ENCODE measurements around the gene SECTM1.

SECTM1 gene

GRCh38 chr17:82280537-82280936 is 53.0 kb downstream of the SECTM1 start:
- TF ChIP-seq CTCF (IDR thresholded peaks at IDR 0.05) = no peak
- no peak for DNase-seq (ENCODE audit: low spot score)
- no peak overlapping the region for H3K4me3 ChIP-seq
- H3K27ac ChIP-seq = no peak overlapping the region

GRCh38 chr17:82278786-82279391 is 54.7 kb downstream of the SECTM1 start:
- TF ChIP-seq CTCF (IDR thresholded peaks at IDR 0.05) = no peak
- Histone ChIP-seq H3K27ac (no peak overlapping the region), H3K4me3 (no peak overlapping the region)
- DNase-seq (ENCODE audit: low spot score) = no peak

- Histone ChIP-seq H3K27ac (no peak overlapping the region), H3K4me3 (no peak overlapping the region)
- no peak for DNase-seq (ENCODE audit: low spot score)
- no peak for TF ChIP-seq CTCF (IDR thresholded peaks at IDR 0.05)
Observed at GRCh38 chr17:82278308-82278707, 55.3 kb downstream of the SECTM1 start.

- TF ChIP-seq CTCF (IDR thresholded peaks at IDR 0.05) = no peak
- DNase-seq (ENCODE audit: low spot score) = no peak
- no peak overlapping the region for H3K4me3 ChIP-seq
- no peak overlapping the region for H3K27ac ChIP-seq
Observed at GRCh38 chr17:82277851-82278250, 55.7 kb downstream of the SECTM1 start.

GRCh38 chr17:82276938-82277337 is 56.6 kb downstream of the SECTM1 start:
- Histone ChIP-seq H3K27ac (no peak overlapping the region), H3K4me3 (no peak overlapping the region)
- TF ChIP-seq CTCF (IDR thresholded peaks at IDR 0.05) = no peak
- no peak for DNase-seq (ENCODE audit: low spot score)

GRCh38 chr17:82275326-82275725 is 58.2 kb downstream of the SECTM1 start:
- DNase-seq (ENCODE audit: low spot score) = no peak
- no peak for TF ChIP-seq CTCF (IDR thresholded peaks at IDR 0.05)
- H3K27ac ChIP-seq = no peak overlapping the region
- no peak overlapping the region for H3K4me3 ChIP-seq

GRCh38 chr17:82274134-82275020 is 59.2 kb downstream of the SECTM1 start:
- no peak for DNase-seq (ENCODE audit: low spot score)
- H3K4me3 ChIP-seq = peak overlapping the region; percentile 100
- H3K27ac ChIP-seq = peak overlapping the region; percentile 98 to 100
- TF ChIP-seq CTCF (IDR thresholded peaks at IDR 0.05) = no peak

Measured in coronary artery (tissue), 2 donors.